WTC11 (cell line): ENCODE data around the gene GTPBP1. TPM values are rescaled to one million over a fixed set of nuclear protein-coding genes. Genes with fewer than 3 reads are reported as not detected.

ENCODE experiments used
- ATAC-seq: fragments of 200-7000 bp; cut with Tn5 transposase; 2 replicates; pipeline ENCODE4 v1.10.0; 2021; ENCODE audit warnings: mild to moderate bottlenecking, moderate library complexity
- CTCF ChIA-PET: fragments of 300-600 bp; sonication (Branson Sonifier 250); formaldehyde crosslinking; loops from one replicate; lab custom pipeline; 2021; ENCODE audit warnings: antibody characterized with exemption; lab: Charles Lee
- POLR2A ChIA-PET: fragments of 350-600 bp; sonication (Branson Sonifier 250); formaldehyde crosslinking; loops from one replicate; lab custom pipeline; 2021; ENCODE audit warnings: antibody characterized with exemption; lab: Charles Lee
- DNase-seq: peaks from one replicate; pipeline ENCODE4 v3.0.0; 2021; ENCODE audit warnings: low spot score
- H3K27ac Mint-ChIP-seq: 2 replicates; pipeline ENCODE4 v1.8.0; 2021; ENCODE audit warnings: mixed read lengths
- H3K27me3 Mint-ChIP-seq: 2 replicates; pipeline ENCODE4 v1.8.0; 2021; ENCODE audit warnings: low read depth, mild to moderate bottlenecking, moderate library complexity, mixed read lengths
- H3K36me3 Mint-ChIP-seq: 2 replicates; pipeline ENCODE4 v1.8.0; 2021; ENCODE audit warnings: mixed read lengths
- H3K4me1 Mint-ChIP-seq: 2 replicates; pipeline ENCODE4 v1.8.0; 2022; ENCODE audit warnings: mixed read lengths
- H3K4me3 Mint-ChIP-seq: 2 replicates; pipeline ENCODE4 v1.8.0; 2021; ENCODE audit warnings: mild to moderate bottlenecking, moderate library complexity, mixed read lengths
- H3K9me3 Mint-ChIP-seq: 2 replicates; pipeline ENCODE4 v1.8.0; 2021; ENCODE audit warnings: mixed read lengths
- ATF1 ChIP-seq: sonication (generic); formaldehyde crosslinking; IDR thresholded peaks from 2 replicates; pipeline ENCODE4 v1.8.1; 2023; ENCODE audit warnings: mild to moderate bottlenecking, moderate library complexity, missing genetic modification reagents
- CREM ChIP-seq: sonication (generic); formaldehyde crosslinking; IDR thresholded peaks from 2 replicates; pipeline ENCODE4 v1.8.1; 2022; ENCODE audit warnings: mild to moderate bottlenecking, missing genetic modification reagents, moderate library complexity
- ERG ChIP-seq: fragments of 250-450 bp; sonication (Bioruptor Pico); IDR thresholded peaks from 2 replicates; pipeline ENCODE4 v1.8.0; 2021; ENCODE audit warnings: mild to moderate bottlenecking
- FOXJ3 ChIP-seq: sonication (generic); formaldehyde crosslinking; IDR thresholded peaks from 2 replicates; pipeline ENCODE4 v1.9.0; 2021; ENCODE audit warnings: missing genetic modification reagents, mild to moderate bottlenecking, borderline replicate concordance
- FOXP1 ChIP-seq: sonication (generic); formaldehyde crosslinking; IDR thresholded peaks from 2 replicates; pipeline ENCODE4 v1.8.0; 2022; ENCODE audit warnings: missing genetic modification reagents, mild to moderate bottlenecking, moderate library complexity, borderline replicate concordance
- GABPB1 ChIP-seq: sonication (generic); formaldehyde crosslinking; IDR thresholded peaks from 2 replicates; pipeline ENCODE4 v1.8.1; 2023; ENCODE audit warnings: mild to moderate bottlenecking, missing genetic modification reagents
- GRHL2 ChIP-seq: fragments of 250-450 bp; sonication (Bioruptor Pico); IDR thresholded peaks from 2 replicates; pipeline ENCODE4 v1.8.0; 2022; ENCODE audit warnings: mild to moderate bottlenecking, moderate library complexity; ENCODE audit not compliant: insufficient replicate concordance, severe bottlenecking
- PRRX2 ChIP-seq: fragments of 250-450 bp; sonication (Bioruptor Pico); IDR thresholded peaks from 2 replicates; pipeline ENCODE4 v1.8.0; 2021; ENCODE audit warnings: mild to moderate bottlenecking
- RELA ChIP-seq: sonication (generic); formaldehyde crosslinking; IDR thresholded peaks from 2 replicates; pipeline ENCODE4 v1.8.1; 2022; ENCODE audit warnings: missing genetic modification reagents, mild to moderate bottlenecking, borderline replicate concordance
- RORB ChIP-seq: fragments of 250-450 bp; sonication (Bioruptor Pico); IDR thresholded peaks from 2 replicates; pipeline ENCODE4 v1.9.0; 2021; ENCODE audit warnings: mild to moderate bottlenecking
- SMAD3 ChIP-seq: sonication (generic); formaldehyde crosslinking; IDR thresholded peaks from 2 replicates; pipeline ENCODE4 v1.8.0; 2022; ENCODE audit warnings: missing genetic modification reagents, mild to moderate bottlenecking, borderline replicate concordance
- ZNF121 ChIP-seq: sonication (generic); formaldehyde crosslinking; IDR thresholded peaks from 2 replicates; pipeline ENCODE4 v1.8.0; 2023; ENCODE audit warnings: missing genetic modification reagents
- total RNA-seq: library from RNA; stranded (reverse); gene quantifications from 3 replicates; pipeline ENCODE4 v1.2.3, GENCODE V29; 2021
- TF ChIP-seq, protein P1 (sequence below): fragments of 200-600 bp; IDR thresholded peaks from 2 replicates; pipeline ENCODE4 v1.8.0; 2022; ENCODE audit warnings: antibody characterized with exemption
- TF ChIP-seq, protein P2 (sequence below): sonication (generic); formaldehyde crosslinking; IDR thresholded peaks from 2 replicates; pipeline ENCODE4 v1.8.0; 2023; ENCODE audit warnings: missing genetic modification reagents, mild to moderate bottlenecking, borderline replicate concordance
- TF ChIP-seq, protein P3 (sequence below): sonication (generic); formaldehyde crosslinking; IDR thresholded peaks from 2 replicates; pipeline ENCODE4 v1.8.0; 2023; ENCODE audit warnings: missing genetic modification reagents

The GTPBP1 gene
- total RNA-seq, 1 experiment from 2014 or later = 108 TPM

- TF ChIP-seq, protein P1, sequence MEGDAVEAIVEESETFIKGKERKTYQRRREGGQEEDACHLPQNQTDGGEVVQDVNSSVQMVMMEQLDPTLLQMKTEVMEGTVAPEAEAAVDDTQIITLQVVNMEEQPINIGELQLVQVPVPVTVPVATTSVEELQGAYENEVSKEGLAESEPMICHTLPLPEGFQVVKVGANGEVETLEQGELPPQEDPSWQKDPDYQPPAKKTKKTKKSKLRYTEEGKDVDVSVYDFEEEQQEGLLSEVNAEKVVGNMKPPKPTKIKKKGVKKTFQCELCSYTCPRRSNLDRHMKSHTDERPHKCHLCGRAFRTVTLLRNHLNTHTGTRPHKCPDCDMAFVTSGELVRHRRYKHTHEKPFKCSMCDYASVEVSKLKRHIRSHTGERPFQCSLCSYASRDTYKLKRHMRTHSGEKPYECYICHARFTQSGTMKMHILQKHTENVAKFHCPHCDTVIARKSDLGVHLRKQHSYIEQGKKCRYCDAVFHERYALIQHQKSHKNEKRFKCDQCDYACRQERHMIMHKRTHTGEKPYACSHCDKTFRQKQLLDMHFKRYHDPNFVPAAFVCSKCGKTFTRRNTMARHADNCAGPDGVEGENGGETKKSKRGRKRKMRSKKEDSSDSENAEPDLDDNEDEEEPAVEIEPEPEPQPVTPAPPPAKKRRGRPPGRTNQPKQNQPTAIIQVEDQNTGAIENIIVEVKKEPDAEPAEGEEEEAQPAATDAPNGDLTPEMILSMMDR = no peak
- TF ChIP-seq FOXJ3 (CRISPR knock-in tag) = no peak
- no peak for TF ChIP-seq SMAD3 (CRISPR knock-in tag)
- TF ChIP-seq RELA = no peak
- no peak for TF ChIP-seq PRRX2 (CRISPR knock-in tag)
- TF ChIP-seq GABPB1 = no peak
- TF ChIP-seq, protein P2, sequence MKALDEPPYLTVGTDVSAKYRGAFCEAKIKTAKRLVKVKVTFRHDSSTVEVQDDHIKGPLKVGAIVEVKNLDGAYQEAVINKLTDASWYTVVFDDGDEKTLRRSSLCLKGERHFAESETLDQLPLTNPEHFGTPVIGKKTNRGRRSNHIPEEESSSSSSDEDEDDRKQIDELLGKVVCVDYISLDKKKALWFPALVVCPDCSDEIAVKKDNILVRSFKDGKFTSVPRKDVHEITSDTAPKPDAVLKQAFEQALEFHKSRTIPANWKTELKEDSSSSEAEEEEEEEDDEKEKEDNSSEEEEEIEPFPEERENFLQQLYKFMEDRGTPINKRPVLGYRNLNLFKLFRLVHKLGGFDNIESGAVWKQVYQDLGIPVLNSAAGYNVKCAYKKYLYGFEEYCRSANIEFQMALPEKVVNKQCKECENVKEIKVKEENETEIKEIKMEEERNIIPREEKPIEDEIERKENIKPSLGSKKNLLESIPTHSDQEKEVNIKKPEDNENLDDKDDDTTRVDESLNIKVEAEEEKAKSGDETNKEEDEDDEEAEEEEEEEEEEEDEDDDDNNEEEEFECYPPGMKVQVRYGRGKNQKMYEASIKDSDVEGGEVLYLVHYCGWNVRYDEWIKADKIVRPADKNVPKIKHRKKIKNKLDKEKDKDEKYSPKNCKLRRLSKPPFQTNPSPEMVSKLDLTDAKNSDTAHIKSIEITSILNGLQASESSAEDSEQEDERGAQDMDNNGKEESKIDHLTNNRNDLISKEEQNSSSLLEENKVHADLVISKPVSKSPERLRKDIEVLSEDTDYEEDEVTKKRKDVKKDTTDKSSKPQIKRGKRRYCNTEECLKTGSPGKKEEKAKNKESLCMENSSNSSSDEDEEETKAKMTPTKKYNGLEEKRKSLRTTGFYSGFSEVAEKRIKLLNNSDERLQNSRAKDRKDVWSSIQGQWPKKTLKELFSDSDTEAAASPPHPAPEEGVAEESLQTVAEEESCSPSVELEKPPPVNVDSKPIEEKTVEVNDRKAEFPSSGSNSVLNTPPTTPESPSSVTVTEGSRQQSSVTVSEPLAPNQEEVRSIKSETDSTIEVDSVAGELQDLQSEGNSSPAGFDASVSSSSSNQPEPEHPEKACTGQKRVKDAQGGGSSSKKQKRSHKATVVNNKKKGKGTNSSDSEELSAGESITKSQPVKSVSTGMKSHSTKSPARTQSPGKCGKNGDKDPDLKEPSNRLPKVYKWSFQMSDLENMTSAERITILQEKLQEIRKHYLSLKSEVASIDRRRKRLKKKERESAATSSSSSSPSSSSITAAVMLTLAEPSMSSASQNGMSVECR (CRISPR knock-in tag) = no peak
- no peak for TF ChIP-seq ZNF121 (CRISPR knock-in tag)
- TF ChIP-seq GRHL2 = no peak
- TF ChIP-seq FOXP1 = no peak
- TF ChIP-seq CREM (CRISPR knock-in tag) = no peak
- TF ChIP-seq ATF1 (CRISPR knock-in tag) = no peak
- TF ChIP-seq RORB (CRISPR knock-in tag) = no peak
Measured at GRCh38 chr22:38737302-38738060, 31.7 kb downstream of the GTPBP1 start (continued).

GRCh38 chr22:38738475-38739070, 32.8 kb downstream of the GTPBP1 start:
- no peak for DNase-seq
- TF ChIP-seq ATF1 (CRISPR knock-in tag) = no peak
- no peak for TF ChIP-seq ERG (CRISPR knock-in tag)
- TF ChIP-seq, protein P3, sequence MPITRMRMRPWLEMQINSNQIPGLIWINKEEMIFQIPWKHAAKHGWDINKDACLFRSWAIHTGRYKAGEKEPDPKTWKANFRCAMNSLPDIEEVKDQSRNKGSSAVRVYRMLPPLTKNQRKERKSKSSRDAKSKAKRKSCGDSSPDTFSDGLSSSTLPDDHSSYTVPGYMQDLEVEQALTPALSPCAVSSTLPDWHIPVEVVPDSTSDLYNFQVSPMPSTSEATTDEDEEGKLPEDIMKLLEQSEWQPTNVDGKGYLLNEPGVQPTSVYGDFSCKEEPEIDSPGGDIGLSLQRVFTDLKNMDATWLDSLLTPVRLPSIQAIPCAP (CRISPR knock-in tag) = no peak
- H3K4me1 Mint-ChIP-seq = no peaks in the 10 kb centered on the region
- CTCF ChIA-PET = interaction anchor here (1.2 to 2.0 kb wide), 2 partner anchors 14 to 30 kb away, joined by 6 read pairs; no protein-coding TSS in a partner anchor
- H3K36me3 Mint-ChIP-seq = peaks cover 26% of the 10 kb centered on the region
- no peaks in the 10 kb centered on the region for H3K27me3 Mint-ChIP-seq
- no peak for ATAC-seq
- H3K27ac Mint-ChIP-seq = no peak overlapping the region
- no peaks in the 10 kb centered on the region for H3K9me3 Mint-ChIP-seq
- H3K4me3 Mint-ChIP-seq = no peak overlapping the region
- POLR2A ChIA-PET = no interaction called here
